CD4-positive, CD25-positive, alpha-beta regulatory T cell (primary cell): ENCODE data around the gene ASB13. TPM values are rescaled to one million over a fixed set of nuclear protein-coding genes. Genes with fewer than 3 reads are reported as not detected.

Experiments used
- ATAC-seq, 2 donors: fragments of 150-1000 bp; cut with Tn5 transposase; one replicate each; pipeline ENCODE4 v1.10.0; 2021; ENCODE audit warnings: low read depth in 2 of 2, moderate number of reproducible peaks in 2 of 2, moderate library complexity in 1 of 2
- DNase-seq, 3 donors: peaks; one replicate each; pipeline versions ENCODE4 v3.0.0 to v3.0.0-alpha.2; 2012 to 2022; ENCODE audit warnings: mixed read lengths in 1 of 3
- H3K27ac ChIP-seq: one replicate; pipeline ENCODE4 v1.7.0; 2013; ENCODE audit warnings: mild to moderate bottlenecking, low read length; ENCODE audit not compliant: insufficient read depth, poor library complexity, severe bottlenecking
- H3K27me3 ChIP-seq: one replicate; pipeline ENCODE4 v1.7.0; 2013; ENCODE audit warnings: low read length; ENCODE audit not compliant: control insufficient read depth, insufficient read depth
- H3K36me3 ChIP-seq: one replicate; pipeline ENCODE4 v1.7.0; 2013; ENCODE audit warnings: mild to moderate bottlenecking, low read length, moderate library complexity; ENCODE audit not compliant: control insufficient read depth, insufficient read depth
- H3K4me1 ChIP-seq: 2 replicates; pipeline ENCODE4 v1.7.0; 2013; ENCODE audit warnings: mild to moderate bottlenecking, low read length; ENCODE audit not compliant: insufficient read depth, control insufficient read depth, poor library complexity, severe bottlenecking
- H3K4me3 ChIP-seq: one replicate; pipeline ENCODE4 v1.7.0; 2013; ENCODE audit warnings: low read depth, mild to moderate bottlenecking, low read length, moderate library complexity
- H3K9me3 ChIP-seq, 2 experiments: 1 replicate in 1 of 2; 2 replicates in 1 of 2; pipeline ENCODE4 v1.7.0; 2013; ENCODE audit warnings: low read length in 2 of 2, mild to moderate bottlenecking in 1 of 2, moderate library complexity in 1 of 2; ENCODE audit not compliant: control insufficient read depth in 2 of 2
- H3K27ac Mint-ChIP-seq, 3 donors: one replicate each; pipeline ENCODE4 v1.8.0; 2020 to 2022; ENCODE audit warnings: mild to moderate bottlenecking in 3 of 3, mixed read lengths in 3 of 3, moderate library complexity in 2 of 3
- H3K27me3 Mint-ChIP-seq: one replicate; pipeline ENCODE4 v1.8.0; 2022; ENCODE audit warnings: mild to moderate bottlenecking, mixed read lengths
- H3K36me3 Mint-ChIP-seq: one replicate; pipeline ENCODE4 v1.8.0; 2020; ENCODE audit warnings: mixed read lengths
- H3K4me1 Mint-ChIP-seq, 4 donors: one replicate each; pipeline ENCODE4 v1.8.0; 2020 to 2022; ENCODE audit warnings: mixed read lengths in 4 of 4, mild to moderate bottlenecking in 1 of 4
- H3K4me3 Mint-ChIP-seq, 4 donors: one replicate each; pipeline ENCODE4 v1.8.0; 2020 to 2022; ENCODE audit warnings: mild to moderate bottlenecking in 4 of 4, mixed read lengths in 4 of 4, moderate library complexity in 3 of 4
- H3K9me3 Mint-ChIP-seq, 7 donors: one replicate each; pipeline ENCODE4 v1.8.0; 2020 to 2022; ENCODE audit warnings: mixed read lengths in 7 of 7, mild to moderate bottlenecking in 3 of 7, moderate library complexity in 2 of 7
- polyA plus RNA-seq, 4 donors: library from polyadenylated mRNA; unstranded; fragments of 300-500 nt; fragmentation: Illumina TruSeq; gene quantifications; one replicate each; pipeline ENCODE4 v1.2.3, GENCODE V29; 2021
- total RNA-seq: library from RNA; stranded (reverse); gene quantifications from one replicate; pipeline ENCODE4 v1.2.3, GENCODE V29; 2022

The ASB13 gene
- total and polyA plus RNA-seq, 5 donors from 2014 or later: 2.9 to 16.0 (median 12.6) TPM

- Mint-ChIP-seq H3K4me1 (peaks cover 23 to 35% (median 25%) of the 10 kb centered on the region in 4 donors), H3K36me3 (no peaks in the 10 kb centered on the region), H3K27me3 (peaks cover 13% of the 10 kb centered on the region), H3K27ac (peak overlapping the region in 1 of 3 donors; percentile 7), H3K4me3 (peak overlapping the region in 1 of 4 donors; percentile 73), H3K9me3 (no peaks in the 10 kb centered on the region)
- ATAC-seq (no peak), DNase-seq (no peak)
- peaks cover 15% of the 10 kb centered on the region for H3K27me3 ChIP-seq
- no peak overlapping the region for H3K27ac ChIP-seq
- H3K36me3 ChIP-seq: no peaks in the 10 kb centered on the region
- peaks cover 16% of the 10 kb centered on the region for H3K4me1 ChIP-seq
- no peaks in the 10 kb centered on the region for H3K9me3 ChIP-seq
- H3K4me3 ChIP-seq: no peak overlapping the region
Measured at GRCh38 chr10:5683065-5683464, 16.7 kb upstream of the ASB13 start.

DNA sequence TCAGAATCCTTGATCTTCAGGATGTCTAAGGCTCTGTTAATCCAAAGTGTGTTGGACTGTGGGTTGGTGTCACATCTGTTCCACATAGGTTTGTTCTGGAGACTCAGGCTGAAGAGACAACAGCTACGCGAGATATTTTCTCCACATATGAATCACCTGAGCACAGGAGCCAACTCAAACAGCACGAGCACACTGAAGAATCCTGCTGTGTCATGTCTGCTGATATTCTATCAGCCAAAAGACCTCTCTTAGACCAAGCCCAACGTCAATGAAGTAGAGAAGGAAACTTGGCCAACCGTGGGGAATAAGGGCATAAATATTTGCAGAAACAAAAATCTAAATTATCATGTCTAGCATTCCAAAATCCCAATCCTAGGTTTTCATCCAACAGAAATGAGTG, 15.5 kb upstream of the ASB13 start:
- Histone ChIP-seq H3K4me1 (peaks cover 13% of the 10 kb centered on the region), H3K27ac (no peak overlapping the region), H3K36me3 (no peaks in the 10 kb centered on the region), H3K4me3 (no peak overlapping the region), H3K9me3 (no peaks in the 10 kb centered on the region), H3K27me3 (peaks cover 17% of the 10 kb centered on the region)
- peaks cover 14 to 24% (median 20%) of the 10 kb centered on the region in 4 donors for H3K4me1 Mint-ChIP-seq
- DNase-seq (no peak), ATAC-seq (no peak)
- peaks cover 24% of the 10 kb centered on the region for H3K27me3 Mint-ChIP-seq
- H3K27ac Mint-ChIP-seq: no peak overlapping the region
- H3K4me3 Mint-ChIP-seq: peak overlapping the region in 1 of 4 donors; percentile 73
- H3K9me3 Mint-ChIP-seq: peaks cover 0 to 2% (median 0%) of the 10 kb centered on the region in 7 donors
- no peaks in the 10 kb centered on the region for H3K36me3 Mint-ChIP-seq

DNA sequence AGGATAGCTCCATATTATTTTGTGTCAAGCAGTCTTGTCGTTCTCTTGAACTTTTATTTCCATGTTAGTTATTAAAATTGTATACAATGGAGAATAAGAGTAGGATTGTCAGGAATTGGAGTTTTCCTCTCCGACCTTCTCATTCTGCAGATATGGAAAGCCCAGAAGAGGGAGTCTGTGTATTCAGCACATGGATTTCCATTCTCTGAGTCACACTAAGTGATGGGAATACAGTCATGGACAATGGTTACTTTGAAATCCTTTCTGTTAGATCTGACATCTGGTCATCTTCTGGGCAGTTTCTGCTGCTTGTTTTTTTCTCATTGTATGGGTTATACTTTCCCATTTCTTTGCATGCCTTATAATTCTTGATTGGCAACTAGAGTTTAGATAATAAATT, 13.2 kb upstream of the ASB13 start:
- no peak overlapping the region for H3K27ac Mint-ChIP-seq
- no peaks in the 10 kb centered on the region for H3K36me3 Mint-ChIP-seq
- Histone ChIP-seq H3K9me3 (peaks cover 0 to 2% of the 10 kb centered on the region in 2 experiments), H3K27ac (no peak overlapping the region), H3K4me1 (peaks cover 4% of the 10 kb centered on the region), H3K36me3 (no peaks in the 10 kb centered on the region), H3K27me3 (peaks cover 17% of the 10 kb centered on the region), H3K4me3 (no peak overlapping the region)
- H3K27me3 Mint-ChIP-seq: peaks cover 28% of the 10 kb centered on the region
- peaks cover 8 to 9% (median 8%) of the 10 kb centered on the region in 4 donors for H3K4me1 Mint-ChIP-seq
- H3K4me3 Mint-ChIP-seq: no peak overlapping the region
- peaks cover 0 to 2% (median 0%) of the 10 kb centered on the region in 7 donors for H3K9me3 Mint-ChIP-seq
- DNase-seq (no peak), ATAC-seq (no peak)

GRCh38 chr10:5679037-5679435, 12.6 kb upstream of the ASB13 start:
- Histone ChIP-seq H3K9me3 (peaks cover 0 to 3% of the 10 kb centered on the region in 2 experiments), H3K4me3 (no peak overlapping the region), H3K36me3 (no peaks in the 10 kb centered on the region), H3K4me1 (peaks cover 3% of the 10 kb centered on the region), H3K27ac (no peak overlapping the region), H3K27me3 (peaks cover 17% of the 10 kb centered on the region)
- ATAC-seq: no peak
- Mint-ChIP-seq H3K27me3 (peaks cover 34% of the 10 kb centered on the region), H3K4me1 (peaks cover 2 to 8% (median 3%) of the 10 kb centered on the region in 4 donors), H3K4me3 (peak overlapping the region in 1 of 4 donors; percentile 9), H3K36me3 (peaks cover 3% of the 10 kb centered on the region), H3K27ac (no peak overlapping the region), H3K9me3 (peaks cover 0 to 7% (median 0%) of the 10 kb centered on the region in 7 donors)
- DNase-seq: no peak

GRCh38 chr10:5678397-5679036, 12.1 kb upstream of the ASB13 start:
- peaks cover 34% of the 10 kb centered on the region for H3K27me3 Mint-ChIP-seq
- H3K9me3 Mint-ChIP-seq: peaks cover 0 to 8% (median 0%) of the 10 kb centered on the region in 7 donors
- no peaks in the 10 kb centered on the region for H3K4me1 ChIP-seq
- peaks cover 17% of the 10 kb centered on the region for H3K27me3 ChIP-seq
- no peak overlapping the region for H3K27ac ChIP-seq
- no peak for DNase-seq
- peaks cover 3% of the 10 kb centered on the region for H3K36me3 Mint-ChIP-seq
- no peak overlapping the region for H3K4me3 ChIP-seq
- H3K4me3 Mint-ChIP-seq: peak overlapping the region in 1 of 4 donors; percentile 9
- peaks cover 0 to 8% (median 0%) of the 10 kb centered on the region in 4 donors for H3K4me1 Mint-ChIP-seq
- ATAC-seq: no peak
- no peaks in the 10 kb centered on the region for H3K36me3 ChIP-seq
- no peak overlapping the region for H3K27ac Mint-ChIP-seq
- H3K9me3 ChIP-seq: peaks cover 0 to 3% of the 10 kb centered on the region in 2 experiments

- H3K4me1 ChIP-seq: peaks cover 12% of the 10 kb centered on the region
- H3K36me3 Mint-ChIP-seq: peaks cover 6% of the 10 kb centered on the region
Measured at GRCh38 chr10:5670662-5671375, 4.4 kb upstream of the ASB13 start.

DNA sequence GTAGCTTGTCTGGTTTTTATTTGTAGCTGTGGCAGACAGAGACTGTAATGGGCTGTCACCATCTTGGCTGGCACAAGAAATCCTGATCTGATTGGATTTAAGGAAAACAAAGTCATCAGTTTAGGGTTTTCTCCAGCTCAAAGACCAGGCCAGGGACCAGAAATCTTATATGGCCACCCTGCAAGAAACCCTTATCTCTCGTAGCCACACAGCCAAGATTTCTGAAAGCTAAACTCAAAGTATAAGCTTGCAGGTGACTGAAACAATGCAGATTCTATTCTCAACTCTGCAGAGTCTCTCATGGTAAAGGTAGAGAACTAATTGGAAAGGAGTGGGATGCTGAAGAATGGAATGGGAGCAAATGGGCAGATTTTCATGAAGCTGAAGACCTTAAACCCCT, 3.2 kb upstream of the ASB13 start:
- Mint-ChIP-seq H3K27me3 (peaks cover 34% of the 10 kb centered on the region), H3K4me3 (no peak overlapping the region)
- DNase-seq: no peak

More at GRCh38 chr10:5670662-5671375, 4.4 kb upstream of the ASB13 start:
- DNase-seq: no peak
- H3K27ac Mint-ChIP-seq: no peak overlapping the region
- Histone ChIP-seq H3K36me3 (no peaks in the 10 kb centered on the region), H3K27me3 (peaks cover 14% of the 10 kb centered on the region), H3K27ac (no peak overlapping the region), H3K4me3 (no peak overlapping the region), H3K9me3 (peaks cover 10% of the 10 kb centered on the region in 2 experiments)
- peaks cover 0 to 8% (median 4%) of the 10 kb centered on the region in 7 donors for H3K9me3 Mint-ChIP-seq
- no peak for ATAC-seq
- peaks cover 33% of the 10 kb centered on the region for H3K27me3 Mint-ChIP-seq
- H3K4me3 Mint-ChIP-seq: no peak overlapping the region
- H3K4me1 Mint-ChIP-seq: peaks cover 6 to 11% (median 7%) of the 10 kb centered on the region in 4 donors

More for the DNA sequence above, 3.2 kb upstream of the ASB13 start:
- Histone ChIP-seq H3K36me3 (no peaks in the 10 kb centered on the region), H3K4me3 (no peak overlapping the region), H3K27me3 (peaks cover 14% of the 10 kb centered on the region), H3K4me1 (peaks cover 18% of the 10 kb centered on the region), H3K9me3 (peaks cover 8 to 10% of the 10 kb centered on the region in 2 experiments), H3K27ac (no peak overlapping the region)
- Mint-ChIP-seq H3K9me3 (peaks cover 0 to 7% (median 4%) of the 10 kb centered on the region in 7 donors), H3K4me1 (peaks cover 6 to 17% (median 10%) of the 10 kb centered on the region in 4 donors), H3K27ac (no peak overlapping the region), H3K36me3 (peaks cover 6% of the 10 kb centered on the region)
- ATAC-seq: no peak
